OCI-LY7 (cell line): ENCODE results near the gene CDKN2B-AS1.

Experiments
- EZH2phosphoT487 ChIP-seq: fragments of 200-600 bp; sonication (generic); IDR thresholded peaks from 2 replicates; pipeline ENCODE4 v1.6.1; 2018; ENCODE audit warnings: low read depth, borderline replicate concordance, mild to moderate bottlenecking, mixed run types, antibody characterized with exemption, low read length, moderate library complexity, mixed read lengths
- TF ChIP-seq, protein P1 (sequence below): fragments of 200-600 bp; sonication (generic); conservative IDR thresholded peaks from 2 replicates; pipeline ENCODE4 v1.5.1; 2014; ENCODE audit warnings: mild to moderate bottlenecking, antibody characterized with exemption, low read length, moderate library complexity, mixed read lengths

DNA sequence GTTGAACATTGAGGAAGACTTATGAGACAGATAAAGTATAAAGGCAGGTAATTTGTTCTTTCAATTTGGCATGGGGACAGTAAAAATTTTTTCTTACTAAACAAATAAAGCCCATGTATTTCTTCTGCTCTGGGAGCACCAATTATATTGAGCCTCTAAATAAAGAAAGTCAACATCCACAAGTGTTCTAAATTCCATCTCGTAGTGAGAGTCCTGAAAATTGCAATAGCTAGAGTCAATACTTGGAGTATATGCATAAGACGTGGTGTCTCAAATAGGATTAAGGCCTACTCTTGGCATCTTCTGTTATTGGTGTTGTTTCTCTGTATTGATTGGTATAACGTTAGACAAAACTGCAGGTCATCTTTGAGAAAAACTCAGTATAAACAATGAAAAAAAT lies 135.0 kb downstream of the CDKN2B-AS1 start:
- TF ChIP-seq, protein P1, sequence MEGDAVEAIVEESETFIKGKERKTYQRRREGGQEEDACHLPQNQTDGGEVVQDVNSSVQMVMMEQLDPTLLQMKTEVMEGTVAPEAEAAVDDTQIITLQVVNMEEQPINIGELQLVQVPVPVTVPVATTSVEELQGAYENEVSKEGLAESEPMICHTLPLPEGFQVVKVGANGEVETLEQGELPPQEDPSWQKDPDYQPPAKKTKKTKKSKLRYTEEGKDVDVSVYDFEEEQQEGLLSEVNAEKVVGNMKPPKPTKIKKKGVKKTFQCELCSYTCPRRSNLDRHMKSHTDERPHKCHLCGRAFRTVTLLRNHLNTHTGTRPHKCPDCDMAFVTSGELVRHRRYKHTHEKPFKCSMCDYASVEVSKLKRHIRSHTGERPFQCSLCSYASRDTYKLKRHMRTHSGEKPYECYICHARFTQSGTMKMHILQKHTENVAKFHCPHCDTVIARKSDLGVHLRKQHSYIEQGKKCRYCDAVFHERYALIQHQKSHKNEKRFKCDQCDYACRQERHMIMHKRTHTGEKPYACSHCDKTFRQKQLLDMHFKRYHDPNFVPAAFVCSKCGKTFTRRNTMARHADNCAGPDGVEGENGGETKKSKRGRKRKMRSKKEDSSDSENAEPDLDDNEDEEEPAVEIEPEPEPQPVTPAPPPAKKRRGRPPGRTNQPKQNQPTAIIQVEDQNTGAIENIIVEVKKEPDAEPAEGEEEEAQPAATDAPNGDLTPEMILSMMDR, result no peak
- no peak for TF ChIP-seq EZH2phosphoT487
